NCI-H748 (cell line): ENCODE results near the gene MGLL.

Experiments used
- DNase-seq: peaks from one replicate; lab custom pipeline; 2025; ENCODE audit not compliant: unreplicated experiment; lab: John Stamatoyannopoulos, UW

The MGLL gene

GRCh38 chr3:127729556-127730056 is 92.7 kb downstream of the MGLL start:
- no peak for DNase-seq

GRCh38 chr3:127728417-127729015 is 93.8 kb downstream of the MGLL start:
- DNase-seq: no peak

DNA sequence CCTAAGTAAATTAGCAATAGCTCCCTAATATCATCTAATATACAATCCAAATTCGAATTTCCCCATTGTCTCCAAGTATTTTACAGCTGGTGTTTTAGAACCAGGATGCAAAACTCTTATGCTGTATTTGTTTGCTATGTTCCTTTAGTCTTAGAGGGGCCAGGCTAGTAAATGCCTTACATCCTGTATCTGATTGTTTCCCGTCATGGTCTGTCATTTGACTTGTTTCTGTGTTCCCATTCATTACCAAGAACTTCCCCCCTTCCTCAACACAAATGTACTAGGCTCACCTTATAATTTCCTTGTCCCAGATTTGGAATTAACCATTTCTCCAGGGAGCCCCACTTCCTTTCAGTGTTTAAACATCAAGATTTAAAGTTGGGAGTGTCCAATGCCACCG is 95.4 kb downstream of the MGLL start:
- no peak for DNase-seq

DNA sequence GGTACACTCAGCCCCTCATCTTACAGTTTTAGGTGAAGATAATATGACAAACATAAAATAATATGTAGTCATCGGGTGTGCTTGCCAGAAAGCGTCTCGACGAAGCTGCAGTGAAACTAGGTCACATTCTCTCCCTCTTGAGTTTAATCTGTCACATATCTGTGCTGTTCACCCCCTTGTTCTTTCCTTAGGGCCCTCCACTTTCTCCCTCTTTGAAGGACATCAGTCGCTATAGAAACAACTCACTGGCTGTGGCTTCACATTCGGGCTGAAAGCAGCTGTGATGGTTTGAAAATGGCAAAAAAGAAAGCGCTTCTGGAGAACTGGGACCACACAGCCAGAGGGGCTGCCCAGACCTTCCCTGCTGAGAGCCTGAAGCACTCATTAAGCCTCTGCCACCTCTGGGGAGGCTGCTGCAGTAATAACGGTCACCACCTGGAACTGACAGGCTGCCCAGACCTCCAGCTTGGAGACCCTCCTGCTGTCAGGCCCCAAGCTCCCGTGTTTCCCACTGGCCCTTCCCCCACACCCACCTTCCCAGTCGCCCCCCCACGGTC is 99.2 kb downstream of the MGLL start:
- no peak for DNase-seq

DNA sequence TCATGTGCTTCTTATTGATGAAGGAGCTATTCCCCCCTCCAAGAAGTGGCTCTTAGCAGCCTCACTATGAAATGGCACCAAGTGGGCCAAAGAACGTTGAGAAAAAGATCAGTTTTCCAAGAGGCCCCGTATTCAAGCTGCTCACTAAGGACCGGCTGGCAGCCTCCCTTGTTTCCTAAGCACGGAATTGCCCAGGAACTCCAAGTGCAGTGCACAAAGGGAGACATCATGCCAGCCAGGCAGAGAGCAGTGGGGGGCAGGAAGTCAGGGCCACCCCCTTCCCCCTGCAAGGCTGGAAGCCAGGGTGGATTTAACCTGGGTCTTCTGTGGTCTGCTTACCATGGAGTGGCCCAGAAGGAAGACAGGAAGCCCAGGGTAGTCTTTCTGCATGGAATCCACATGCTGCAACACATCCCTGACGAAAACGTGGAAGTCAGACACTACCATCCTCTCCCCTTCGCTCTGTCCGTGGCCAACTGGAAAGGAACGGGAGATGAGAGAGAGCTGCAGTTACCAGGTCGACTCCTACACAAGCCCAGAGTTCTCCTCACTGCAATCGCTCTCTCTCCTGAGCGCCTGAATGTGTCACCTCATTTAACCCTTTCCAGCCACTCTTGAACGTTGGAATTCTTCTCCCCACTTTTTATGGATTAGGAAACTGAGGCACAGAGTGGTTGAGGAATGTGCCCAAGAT is 100.1 kb downstream of the MGLL start:
- DNase-seq: no peak

DNA sequence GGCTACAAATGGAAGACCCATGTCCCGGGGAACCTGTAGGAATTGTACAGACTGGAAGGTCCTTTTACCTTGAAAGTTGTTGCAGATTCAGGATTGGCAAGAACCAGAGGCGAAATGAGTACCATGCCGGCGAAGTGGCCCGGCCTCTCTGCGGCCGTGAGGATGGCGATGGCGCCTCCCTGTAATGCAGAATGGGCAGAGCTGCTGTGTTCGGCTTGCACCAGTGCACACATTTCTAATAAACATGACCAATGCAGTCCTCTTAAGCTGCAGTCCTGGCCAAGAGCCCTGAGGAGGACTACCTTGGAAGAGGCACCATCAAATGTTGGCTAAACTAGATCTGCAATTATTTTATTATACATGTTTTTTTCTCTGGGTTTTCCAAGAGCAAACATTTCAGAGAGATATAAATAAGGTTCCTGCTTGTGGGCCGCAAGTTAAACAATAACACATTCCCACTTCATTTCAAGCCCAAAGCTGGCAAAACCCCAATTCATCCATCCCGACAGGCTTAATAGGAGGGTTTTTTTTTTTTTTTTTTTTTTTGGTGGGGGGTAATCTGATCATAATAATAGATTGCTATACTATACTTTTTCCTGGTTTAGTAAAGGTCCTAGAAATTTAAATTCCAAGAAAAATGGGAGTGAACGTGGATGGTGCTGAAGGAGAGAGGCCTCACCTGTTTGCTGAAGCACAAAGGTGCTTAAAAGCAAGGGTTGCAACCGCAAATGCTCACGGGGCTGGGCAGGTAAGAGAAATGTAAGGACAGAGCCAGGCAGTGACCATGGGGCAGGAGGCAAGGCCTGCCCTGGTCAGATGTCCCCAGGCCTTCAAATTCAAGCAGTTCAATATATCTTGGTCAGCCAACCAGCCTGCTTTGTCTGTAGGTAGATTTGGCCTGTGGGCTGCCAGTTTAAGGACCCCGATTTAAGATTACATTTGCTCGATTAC is 101.1 kb downstream of the MGLL start:
- DNase-seq: no peak

DNA sequence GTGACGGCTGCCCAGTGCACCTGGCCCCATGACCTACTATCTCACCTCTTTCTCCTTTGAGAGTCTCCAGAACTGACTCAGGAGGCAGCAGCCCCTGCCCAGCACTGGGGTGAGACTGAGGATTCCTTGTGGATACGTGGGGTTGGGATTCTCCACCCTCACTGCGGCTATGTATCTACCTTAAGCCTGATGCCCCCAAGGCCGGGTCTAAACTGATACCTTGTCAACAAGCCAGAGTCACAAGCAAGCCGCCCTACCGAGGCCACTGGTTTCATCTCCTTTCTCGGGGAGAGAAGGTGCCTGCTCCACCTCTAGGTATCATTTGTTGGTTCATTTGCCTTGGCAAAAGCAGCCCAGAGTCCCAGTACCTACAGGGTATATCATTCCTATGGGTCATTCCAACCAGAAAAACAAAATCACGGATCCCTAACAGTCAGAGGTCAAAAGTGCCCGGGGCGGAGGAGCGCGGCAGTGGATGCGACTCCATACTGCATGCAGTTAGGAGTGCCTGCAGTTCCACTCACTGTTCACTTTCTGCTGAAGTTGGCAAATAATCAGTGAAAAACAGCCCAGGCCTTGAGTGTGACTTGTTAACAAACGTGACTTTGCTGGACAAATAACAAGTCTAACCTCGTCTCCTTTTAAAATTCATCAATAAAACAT is 102.0 kb downstream of the MGLL start:
- no peak for DNase-seq

- no peak for DNase-seq
Observed at GRCh38 chr3:127719369-127719768, 102.9 kb downstream of the MGLL start.

- DNase-seq: no peak
Observed at GRCh38 chr3:127718916-127719290, 103.4 kb downstream of the MGLL start.

GRCh38 chr3:127718245-127718915 is 103.9 kb downstream of the MGLL start:
- no peak for DNase-seq

GRCh38 chr3:127717357-127718244 is 104.7 kb downstream of the MGLL start:
- DNase-seq: no peak

GRCh38 chr3:127716384-127716783 is 105.9 kb downstream of the MGLL start:
- no peak for DNase-seq

DNA sequence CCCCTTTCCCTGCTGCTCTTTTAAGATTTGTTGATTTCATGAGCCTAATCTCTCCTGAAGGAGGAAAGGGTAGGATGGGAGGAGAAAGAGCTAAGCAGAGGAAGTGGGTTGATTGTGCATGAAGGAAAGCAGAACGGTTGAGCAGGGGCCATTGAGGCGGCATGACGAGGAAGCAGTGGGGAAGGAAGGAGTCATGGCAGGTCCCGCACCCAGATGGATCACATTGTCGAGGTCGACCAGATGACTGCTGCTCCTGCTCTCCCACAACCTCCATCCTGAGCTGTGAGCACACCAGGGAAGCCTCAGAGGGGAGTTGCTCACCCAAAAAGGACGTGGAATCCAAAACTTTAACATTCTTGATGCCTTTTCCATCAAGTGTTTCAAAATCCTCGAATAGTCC is 106.8 kb downstream of the MGLL start:
- DNase-seq: no peak

DNA sequence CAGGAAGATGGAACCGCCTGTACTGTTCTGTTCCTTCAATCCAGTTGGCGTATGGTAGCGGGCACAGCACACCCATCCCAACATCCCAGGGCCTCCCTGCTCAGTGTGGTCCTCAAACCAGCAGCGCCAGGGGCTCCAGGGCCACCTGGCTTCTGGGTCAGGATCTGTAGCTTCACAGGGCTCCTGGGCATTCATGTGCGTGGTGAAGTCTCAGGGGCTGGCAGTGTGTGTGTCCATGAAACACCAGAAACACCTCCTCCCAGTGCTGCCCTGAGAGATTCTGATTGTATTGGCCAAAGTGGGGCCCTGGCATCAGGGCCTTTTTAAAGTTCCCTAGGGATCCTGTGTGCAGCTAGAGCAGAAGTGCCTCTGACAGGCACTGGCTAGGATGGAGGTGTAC is 107.4 kb downstream of the MGLL start:
- no peak for DNase-seq

DNA sequence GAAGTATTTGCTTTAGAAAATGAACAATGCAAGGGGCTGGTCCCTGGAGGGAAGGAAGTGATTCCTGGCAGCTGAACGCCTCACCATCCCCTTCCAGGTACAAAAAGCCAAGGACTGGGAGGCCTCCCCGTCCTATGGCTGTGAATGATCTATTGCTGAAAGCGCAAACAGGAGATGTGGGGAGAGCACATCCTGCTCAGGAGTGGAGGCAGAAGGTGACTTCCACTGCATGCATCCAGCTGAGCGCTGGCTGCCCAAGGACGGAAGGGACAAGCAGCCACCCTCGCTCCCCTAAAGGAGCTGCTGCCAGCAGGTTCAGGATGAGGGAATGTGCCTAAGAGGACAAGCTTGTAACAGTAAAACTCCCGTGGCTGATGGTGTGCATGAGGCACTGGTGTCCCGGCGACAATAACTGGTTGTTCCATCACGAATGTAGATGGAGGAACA is 108.2 kb downstream of the MGLL start:
- DNase-seq: no peak

- no peak for DNase-seq
Observed at GRCh38 chr3:127712881-127713771, 109.2 kb downstream of the MGLL start.

DNA sequence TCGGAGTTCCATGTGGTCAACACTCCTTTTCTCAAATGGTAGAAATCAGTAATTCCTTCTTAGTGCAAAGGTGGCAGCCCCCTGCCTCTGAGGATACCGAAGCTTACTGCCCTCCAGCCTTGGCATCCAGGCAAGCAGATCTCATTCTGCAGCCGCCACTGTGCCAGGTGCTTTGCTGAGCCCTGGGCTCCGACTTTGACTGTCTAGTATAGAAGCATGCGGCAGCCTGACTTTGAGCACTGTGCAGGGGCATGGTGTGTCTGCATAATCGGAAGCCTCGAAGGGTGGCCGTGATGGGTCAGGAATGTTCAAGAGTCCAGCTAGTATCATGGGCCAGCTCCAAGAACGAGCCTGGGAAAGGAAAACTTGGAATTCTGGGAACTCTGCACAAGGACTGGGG is 109.9 kb downstream of the MGLL start:
- DNase-seq: no peak

DNA sequence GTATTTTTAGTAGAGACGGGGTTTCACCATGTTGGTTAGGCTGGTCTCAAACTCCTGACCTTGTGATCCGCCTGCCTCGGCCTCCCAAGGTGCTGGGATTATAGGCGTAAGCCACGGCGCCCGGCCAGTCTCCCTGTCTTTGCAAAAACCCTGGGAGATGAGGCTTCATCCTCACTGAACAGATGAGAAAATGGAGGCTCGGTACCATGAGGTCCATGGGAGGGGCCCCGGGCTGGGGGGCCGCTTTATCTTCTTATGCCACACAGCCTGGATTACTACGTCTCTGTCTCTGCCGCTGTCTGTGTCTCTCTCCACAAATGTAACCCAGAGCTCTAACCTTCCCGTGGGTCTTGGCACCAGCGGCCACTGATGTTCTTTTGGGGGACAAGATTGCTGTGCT is 110.4 kb downstream of the MGLL start:
- no peak for DNase-seq
